ENCODE results near the gene LY86.

- TF ChIP-seq ZNF384 (IDR thresholded peaks at IDR 0.05) (no peak), ELF4 (IDR thresholded peaks at IDR 0.05) (no peak), TARDBP (IDR thresholded peaks at IDR 0.05) (no peak), SUZ12 (IDR thresholded peaks at IDR 0.05) (no peak), FOXK2 (IDR thresholded peaks at IDR 0.05) (no peak), LEF1 (IDR thresholded peaks at IDR 0.05; ENCODE audit: borderline replicate concordance) (no peak)
Observed at GRCh38 chr6:6590530-6590929, 2.0 kb downstream of the LY86 start.

Measured in HEK293T (cell line).